Hematopoietic multipotent progenitor cell treated with erythropoietin and hydrocortisone succinate and interleukin-3 and kit ligand, for 17 days (in vitro differentiated cells): Measurements from ENCODE around the gene SCN5A.

ENCODE experiments used
- DNase-seq: peaks from one replicate; pipeline ENCODE4 v3.0.0-alpha.2; 2015; ENCODE audit warnings: low spot score

SCN5A gene

DNA sequence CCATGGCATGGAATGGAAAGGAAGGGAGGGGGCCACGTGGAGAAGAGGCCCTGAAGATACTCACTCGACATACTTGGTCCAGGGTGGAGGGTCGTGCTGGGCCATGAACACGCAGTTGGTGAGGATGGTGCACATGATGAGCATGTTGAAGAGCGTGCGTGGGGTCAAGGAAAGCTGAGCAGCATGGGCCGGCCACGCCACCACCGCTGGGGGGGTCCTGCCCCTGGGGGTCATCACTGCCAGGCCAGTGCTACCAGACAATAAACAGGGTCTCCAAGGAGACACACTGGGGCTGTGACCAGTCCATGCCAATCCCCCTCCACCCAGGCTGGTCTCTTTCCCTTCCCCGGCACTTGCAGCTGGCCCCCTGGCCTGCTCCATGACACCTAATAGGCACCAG is 27.2 kb downstream of the SCN5A start:
- DNase-seq: no peak

DNA sequence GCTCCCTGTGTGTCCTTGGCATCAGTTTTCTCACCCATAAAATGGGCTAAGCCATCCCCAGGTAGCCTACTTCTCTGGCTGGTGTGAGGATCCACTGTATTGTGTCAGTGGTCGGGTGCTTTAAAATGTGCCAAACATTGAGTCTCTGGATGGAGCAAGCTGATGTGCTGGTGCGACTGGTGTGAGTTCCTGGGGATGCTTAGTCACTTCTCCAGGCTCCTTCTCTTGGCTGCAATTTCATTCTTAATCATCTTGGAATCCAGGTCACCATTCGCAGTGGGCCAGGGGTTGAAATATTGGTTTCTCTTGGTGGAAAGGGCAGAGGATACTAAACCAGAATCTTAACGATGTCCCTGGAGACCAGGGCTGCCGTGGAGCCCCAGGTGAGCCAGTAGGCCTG is 29.3 kb downstream of the SCN5A start:
- DNase-seq: no peak

DNA sequence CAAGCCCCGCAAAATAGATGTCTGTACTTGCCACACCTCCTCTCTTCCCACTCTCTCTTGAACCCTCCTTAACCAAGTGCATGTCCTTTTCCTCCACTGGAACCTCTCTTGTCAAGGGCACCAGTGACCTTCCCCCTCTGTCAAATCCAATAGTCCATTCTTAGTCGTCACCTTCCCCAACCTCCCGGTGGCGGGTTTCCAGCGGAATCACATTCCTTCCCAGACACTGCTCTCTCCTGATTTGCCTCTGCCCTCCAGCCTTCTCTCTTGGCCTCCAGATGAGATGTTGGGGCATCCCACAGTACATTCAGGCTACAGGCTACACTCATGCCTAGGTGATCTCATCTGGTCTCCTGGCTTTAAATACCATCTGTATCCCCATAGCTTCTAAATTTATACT is 31.1 kb downstream of the SCN5A start:
- no peak for DNase-seq

DNA sequence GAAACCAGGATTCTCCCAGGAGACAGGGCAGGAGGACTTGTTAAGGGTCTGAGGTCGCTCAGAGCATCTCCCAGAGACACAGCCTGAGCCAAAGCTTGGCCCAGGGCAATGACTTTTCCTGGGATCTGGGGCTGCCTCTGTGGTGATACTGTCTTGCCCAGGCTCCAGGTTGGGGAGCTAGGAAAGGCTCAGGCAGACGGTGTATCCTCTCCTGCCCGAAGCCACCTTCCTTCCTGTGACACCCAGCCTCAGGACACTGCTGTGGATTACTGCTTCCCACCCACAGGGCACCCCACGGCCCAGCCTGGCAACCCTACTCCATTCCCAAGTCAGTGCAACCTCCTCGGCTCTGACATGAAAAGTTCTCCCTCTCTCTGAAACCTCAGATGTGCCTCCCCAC is 31.9 kb downstream of the SCN5A start:
- no peak for DNase-seq

DNA sequence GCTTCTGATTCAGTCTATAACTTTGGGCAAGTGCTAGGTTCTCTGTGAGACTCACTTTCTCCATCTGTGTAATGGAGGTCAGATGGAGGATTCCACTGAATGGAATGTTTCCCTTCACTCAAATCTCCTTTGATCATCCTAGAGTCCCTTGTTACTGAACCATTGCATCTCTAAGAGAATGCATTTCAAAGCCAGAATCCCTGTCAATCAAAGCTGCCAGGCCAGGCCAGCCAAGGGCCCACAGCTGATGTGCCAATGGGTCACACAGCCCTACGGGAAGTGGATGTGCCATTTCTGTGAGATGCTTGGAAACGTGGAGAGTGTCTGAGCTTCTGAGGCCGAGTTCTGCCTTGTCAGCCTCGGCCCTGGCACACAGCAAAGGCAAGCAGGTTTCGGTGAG is 32.4 kb downstream of the SCN5A start:
- DNase-seq: no peak

DNA sequence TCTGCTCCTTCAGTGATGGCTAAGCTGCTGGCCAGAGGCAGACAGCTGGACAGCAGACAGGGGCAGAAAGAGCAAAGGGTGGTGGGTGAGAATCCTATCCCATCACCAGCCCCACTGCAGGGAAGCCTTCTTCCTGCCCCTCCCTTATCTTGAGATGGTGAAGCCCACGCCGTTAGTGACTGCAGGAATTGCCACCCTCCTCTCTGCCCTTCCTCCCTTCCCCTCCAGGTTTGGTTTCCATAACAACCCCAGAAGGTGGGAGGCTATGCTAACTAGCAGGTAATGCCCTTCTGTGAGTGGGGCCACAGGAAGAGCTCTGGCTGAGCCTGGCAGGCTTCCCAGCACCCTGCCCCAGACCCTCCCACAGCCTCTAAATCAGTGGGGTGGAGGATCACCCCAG is 32.8 kb downstream of the SCN5A start:
- no peak for DNase-seq

DNA sequence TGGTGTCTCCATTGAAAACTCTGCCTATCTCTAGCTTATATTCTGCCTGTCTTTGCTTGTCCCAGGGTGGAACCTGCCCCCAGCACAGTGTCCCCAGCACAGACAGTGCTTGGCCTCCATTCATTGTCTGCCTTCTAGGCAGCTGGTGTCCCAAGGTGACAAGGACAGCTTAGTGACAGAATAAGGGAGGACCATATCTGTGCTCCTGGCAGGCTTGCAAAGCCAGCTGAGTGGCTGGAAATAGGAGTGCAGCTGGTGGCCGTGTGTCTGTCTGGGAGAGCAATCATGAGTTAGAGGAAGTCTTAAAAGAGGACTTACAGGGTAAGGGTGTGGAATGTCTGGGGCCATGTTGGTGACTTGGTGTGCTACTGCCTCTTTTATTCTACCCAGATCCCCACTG is 33.4 kb downstream of the SCN5A start:
- DNase-seq: no peak

DNA sequence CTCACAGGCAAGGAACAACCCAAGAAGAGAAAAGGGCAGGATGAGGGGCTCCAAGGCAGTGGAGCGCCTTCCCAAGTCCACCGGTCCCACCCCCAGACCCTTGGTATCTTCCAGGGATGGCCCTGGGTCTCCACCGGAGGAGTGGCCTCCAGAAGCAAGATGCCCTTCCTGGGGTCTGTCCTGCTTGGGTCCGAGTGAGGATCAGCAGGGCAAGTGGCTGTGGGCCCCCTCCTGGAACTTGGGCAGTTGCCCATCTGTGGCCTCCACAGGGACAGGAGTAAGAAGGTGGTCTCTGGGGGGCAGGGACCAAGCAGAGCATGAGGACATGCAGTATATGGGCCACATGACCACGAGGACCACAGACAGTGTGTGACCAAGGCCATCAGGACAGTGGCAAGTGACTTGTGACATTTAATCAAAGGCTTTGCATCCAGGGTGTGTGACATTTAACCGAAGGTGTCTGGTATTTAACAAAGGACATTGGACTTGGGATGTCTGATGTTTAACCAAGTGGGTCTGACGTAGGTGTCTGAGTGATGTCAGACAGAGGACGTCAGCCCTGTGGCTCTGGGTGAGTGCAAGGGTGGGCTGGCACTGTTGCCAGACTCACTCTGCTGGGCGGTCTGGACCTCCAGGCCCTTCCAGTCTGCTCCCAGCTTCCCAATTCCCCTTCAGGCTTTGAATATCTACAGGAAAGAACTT is 34.7 kb downstream of the SCN5A start:
- DNase-seq: no peak

DNA sequence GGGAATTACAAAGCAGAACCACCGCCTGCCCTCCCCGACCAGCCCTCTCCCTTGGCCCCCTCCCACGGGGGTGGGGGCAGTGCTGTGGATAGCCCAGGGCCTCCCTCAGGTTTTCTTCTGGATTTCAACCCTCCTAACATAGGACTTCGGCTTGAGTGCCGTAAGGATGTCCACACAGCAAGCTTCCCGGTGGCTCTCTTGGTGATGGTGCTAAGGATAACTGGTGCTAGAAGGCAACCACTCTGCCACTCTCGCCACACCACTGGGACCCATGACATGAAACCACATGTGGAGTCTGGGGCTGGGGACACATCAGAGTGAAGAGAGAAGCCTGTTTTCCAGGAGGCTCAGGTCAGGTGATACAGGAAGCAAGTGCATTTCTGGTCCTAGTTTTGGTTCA is 35.4 kb downstream of the SCN5A start:
- no peak for DNase-seq

DNA sequence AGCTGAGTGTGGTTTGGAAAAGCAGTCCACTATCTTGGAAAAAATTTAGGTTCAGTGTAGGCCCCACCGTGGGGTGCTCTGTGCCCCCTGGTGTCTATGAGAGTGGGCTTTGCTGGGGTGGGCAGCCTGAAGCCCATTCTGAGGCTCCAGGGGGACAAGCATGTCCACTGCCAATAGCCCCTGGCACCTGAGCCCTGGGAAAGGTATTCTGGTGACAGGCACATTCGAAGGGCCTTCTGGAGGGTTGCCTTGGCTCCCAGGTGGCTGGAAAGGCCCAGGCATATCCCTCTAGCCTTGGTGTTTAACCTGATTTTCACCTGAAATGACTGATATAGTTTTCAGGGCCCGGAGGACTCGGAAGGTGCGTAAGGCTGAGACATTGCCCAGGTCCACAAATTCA is 36.1 kb downstream of the SCN5A start:
- no peak for DNase-seq

DNA sequence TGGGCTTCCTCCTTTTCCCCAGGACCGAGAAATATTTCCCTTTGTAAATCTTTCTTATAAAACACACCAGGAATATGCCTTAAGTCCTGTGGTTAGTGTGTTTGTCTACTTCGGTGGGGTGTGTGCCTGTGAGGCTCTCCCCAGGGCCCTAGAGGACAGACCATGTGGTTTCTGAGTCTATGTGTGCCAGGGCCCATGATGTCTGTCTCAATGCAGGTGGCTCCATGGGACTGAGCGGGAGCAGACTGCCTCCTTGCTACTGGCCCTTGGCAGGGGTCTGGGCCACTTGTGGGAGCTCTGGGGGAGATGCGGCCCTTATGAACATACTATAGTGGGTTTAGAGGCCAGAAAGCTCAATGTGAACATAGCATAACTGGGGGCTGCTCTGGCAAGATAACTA is 37.6 kb downstream of the SCN5A start:
- DNase-seq: no peak

DNA sequence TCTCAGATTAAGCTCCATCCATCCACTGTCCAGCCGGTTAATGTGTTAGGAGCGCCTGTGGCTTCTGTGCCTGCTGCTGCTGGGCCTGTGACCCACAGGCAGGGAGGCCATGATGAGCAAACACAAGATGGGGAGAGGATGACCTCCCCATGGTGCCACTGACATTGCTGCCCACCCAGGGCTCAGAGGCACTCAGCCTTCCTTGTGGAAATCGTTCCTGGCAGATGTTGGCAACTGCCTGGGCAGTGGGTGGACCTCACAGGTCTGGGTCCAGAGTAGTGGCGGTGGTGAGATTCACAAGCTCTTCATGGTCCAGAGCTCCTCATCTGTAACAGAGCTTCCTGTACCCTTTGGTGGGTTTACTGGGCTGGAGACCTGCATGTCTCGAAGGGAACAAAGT is 38.6 kb downstream of the SCN5A start:
- no peak for DNase-seq

DNA sequence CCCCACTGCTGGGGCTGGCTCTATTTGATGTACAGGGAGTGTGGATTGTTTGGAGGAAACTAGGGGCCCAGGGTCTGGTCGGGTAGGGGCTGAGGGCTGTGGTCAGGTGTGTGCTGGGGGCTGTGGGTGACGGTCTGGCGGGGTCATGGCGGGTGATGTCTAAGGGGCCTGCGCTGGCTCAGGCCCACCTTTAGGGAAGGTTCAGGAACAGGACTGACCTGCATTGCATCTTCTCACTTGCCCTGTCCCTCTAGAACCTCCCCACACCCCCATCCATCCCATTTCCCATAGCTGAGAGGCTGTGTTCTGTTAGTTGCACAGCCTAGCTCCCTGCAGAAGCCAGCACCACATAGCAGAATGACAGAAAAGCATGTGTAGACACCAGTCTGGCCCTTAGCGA is 39.1 kb downstream of the SCN5A start:
- DNase-seq: no peak

DNA sequence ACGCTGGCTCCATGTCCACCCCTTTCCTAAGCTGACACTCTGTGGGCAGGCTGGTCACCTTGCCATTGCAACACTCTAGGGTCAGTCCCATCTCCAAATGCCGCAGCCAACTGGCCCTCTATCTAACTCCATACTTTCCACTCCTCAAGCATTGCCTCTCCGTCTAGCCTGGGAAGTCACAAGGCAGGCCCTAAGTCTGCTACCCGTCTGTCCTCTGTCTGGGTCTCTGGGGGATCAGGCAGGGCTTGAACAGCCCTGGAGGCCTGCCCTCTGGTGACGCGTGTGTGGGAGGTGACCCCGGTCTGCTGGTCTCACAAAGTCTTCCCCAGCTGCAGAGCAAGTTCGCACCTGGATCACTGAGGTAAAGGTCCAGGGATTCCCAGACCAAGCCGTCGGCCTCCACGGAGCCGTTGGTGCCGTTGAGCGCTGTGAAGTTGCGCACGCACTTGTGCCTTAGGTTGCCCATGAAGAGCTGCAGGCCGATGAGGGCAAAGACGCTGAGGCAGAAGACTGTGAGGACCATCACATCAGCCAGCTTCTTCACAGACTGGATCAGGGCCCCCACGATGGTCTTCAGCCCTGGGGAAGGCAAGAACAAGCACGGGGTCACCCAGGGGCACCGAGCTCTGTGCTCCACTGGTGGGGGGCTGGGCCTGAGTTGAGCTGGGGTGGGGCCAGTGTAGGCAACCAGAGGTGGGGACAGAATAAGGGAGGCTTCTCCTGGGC is 39.9 kb downstream of the SCN5A start:
- DNase-seq: no peak

DNA sequence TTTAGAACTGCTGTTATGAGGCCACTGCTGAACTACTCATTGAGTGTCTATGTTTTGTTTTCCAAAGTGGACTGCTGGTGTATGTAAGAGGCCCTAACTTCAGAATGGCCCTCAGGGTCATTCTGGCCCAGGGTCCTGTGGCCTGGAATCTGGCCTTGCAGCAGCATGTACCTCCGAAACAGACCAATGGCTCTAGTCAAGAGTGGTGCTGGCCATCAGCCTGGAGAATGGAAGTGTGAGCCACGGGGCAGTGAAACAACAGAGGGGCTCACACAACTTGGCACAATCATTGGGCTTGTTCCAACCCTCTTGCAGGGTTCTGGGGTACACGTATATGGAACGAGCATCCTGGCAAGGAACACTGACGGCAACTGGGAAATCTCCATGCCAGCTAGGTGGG is 40.5 kb downstream of the SCN5A start:
- no peak for DNase-seq

DNA sequence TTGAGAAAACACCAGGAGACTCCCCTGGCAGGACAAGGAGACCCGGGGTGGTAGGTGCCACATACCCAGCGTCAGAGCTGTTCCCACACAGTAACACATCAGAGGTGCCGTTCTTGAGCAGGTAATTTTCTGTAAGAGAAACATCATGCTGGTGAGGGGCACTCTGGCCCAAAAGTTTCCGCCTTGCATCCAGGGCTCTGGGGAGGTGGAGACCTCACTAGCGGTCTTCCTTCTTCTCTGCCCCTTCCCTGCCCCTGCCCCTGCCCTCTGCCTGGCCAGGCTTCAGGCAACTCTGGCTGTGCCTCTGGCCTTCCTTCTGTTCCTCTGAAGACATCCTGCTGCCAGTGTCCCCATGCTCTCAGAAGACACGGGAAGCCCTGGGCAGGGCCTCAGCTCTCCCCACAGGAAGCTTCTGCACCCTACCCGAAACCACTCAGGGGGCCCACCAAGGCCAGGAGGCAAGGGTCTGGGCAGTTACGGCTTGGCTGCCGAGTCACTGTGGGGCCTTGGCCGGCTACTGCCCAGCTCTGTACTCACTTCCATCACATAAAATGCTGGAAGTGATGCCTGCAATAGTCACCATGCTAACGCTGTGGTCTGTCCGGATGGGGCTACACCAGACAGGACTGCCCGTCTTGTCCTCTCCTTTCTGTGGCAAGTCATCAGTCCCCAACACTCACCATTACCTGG is 41.3 kb downstream of the SCN5A start:
- no peak for DNase-seq

DNA sequence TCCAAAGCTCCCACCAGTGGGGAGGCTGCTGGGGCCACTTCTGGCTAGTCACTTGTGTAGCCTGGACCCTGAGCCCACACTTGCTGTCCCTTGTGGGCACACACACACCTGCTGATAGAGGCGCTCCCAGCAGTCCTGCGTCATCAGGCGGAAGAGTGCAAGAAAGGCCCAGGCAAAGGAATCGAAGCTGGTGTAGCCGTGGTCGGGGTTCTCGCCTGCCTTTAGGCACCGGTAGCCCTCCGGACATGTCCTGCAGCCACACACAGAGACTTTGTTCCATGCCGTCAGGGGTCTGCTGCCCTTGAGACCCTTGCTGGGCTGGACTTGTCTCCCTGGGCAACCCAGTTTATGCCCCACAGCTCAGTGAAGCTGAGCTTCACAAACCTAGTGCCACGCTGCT is 42.9 kb downstream of the SCN5A start:
- DNase-seq: no peak

DNA sequence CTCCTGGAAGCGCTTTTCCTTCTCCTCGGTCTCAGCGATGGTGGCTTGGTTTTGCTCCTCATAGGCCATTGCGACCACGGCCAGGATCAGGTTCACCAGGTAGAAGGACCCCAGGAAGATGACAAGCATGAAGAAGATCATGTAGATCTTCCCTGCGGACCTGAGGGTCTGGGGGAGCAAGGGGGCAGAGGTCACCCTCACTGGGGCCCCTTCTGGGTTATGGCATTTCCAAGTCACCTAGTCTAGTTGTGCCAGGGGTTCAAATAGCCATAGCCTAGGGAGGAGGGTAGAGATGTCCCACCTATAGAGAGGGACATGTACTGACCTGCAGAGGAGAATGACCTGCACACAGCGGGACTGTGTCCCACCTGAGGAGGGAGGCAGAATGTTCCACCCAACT is 43.5 kb downstream of the SCN5A start:
- no peak for DNase-seq

DNA sequence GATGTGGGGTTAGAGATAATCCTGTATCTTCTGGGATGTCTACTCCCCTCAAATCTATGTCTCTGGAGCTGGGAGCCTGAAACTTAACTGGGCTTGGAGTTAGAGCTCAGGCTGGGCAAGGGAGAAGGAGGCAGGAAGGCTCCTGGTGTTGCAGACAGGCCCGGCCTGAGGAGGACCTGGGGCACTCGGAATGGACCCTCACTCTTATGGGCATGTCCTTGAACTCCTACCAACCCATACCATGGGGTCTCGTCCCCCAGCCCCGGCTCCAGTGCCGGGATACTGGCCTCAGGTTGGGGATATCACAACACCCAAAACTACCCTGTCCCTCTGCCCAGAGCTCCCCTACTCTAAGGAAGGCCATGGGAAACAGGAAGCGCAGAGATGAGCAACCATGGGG is 45.2 kb downstream of the SCN5A start:
- DNase-seq: no peak

DNA sequence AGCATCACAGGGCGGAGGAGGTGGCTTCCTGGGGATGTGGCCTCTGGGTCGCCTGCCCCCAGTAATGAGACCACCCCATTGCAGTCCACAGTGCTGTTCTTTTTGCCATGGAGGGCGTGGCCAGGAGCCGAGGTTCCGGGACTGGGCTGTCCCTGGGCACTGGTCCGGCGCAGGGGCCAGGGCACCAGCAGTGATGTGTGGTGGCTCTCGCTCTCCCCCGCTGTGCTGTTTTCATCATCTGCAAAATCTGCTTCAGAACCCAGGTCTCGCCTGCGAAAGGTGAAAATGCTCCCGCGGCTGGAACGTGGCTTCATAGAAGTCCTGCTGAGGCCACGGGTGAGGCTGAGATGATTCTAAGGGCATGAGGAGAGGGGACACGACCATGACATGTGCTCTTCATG is 45.8 kb downstream of the SCN5A start:
- no peak for DNase-seq

DNA sequence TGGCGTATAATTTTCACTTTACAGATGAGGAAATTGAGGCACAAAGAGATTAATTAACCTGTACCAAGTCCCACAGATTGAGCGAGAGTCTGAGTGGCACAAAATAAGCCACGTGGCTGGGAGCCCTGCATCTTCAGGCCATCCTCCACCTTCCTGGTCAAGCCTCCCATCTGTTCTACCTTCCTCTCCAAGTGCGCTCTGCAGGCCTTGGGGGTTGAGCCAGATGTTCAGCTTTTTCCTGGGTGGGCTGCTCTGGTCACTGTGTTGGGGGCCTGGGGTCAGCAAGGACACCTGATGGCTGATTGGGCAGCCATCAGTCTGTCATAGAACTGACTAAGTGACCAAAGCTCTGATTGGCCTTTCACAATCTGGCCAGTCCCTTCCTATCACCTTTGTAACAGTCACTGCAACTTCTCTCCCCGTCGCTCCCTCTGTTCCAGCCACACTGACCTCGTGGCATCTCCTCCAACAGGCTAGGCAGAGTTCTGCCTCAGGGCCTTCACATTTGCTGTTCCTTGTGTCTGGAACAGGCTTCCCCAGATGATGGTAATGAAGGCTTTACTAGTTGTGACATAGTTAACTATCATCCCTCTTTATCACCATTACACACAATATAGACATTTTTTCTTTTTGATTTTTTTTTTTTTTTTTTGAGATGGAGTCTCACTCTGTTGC is 46.8 kb downstream of the SCN5A start:
- DNase-seq: no peak

DNA sequence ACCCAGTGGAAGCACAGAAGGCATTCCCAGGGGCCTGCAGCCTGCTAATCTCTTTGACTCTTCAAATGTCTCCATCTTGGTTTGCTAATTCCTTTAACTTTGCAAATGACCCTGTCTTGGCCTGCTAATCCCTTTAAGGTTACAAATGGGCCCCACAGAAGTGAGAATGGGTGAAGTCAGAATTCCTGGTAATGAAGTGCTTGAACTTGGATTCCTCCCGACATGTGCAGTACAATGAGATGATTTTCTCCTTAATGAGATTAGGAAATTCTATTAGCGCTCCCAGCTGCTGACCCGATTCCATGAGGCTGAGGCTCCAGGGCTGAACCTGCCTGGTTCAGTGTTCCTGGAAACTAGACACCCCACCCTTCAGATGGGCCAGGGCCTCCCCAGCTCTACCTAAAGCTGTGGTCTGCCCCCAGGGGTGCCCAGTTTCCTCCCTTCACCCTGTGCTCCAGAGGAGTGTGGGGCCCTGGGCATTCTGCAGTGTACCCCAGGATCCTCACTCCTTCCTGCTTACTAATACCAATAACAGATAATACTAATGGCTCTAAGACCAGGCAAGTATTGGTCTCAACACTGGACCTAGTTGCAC is 47.4 kb downstream of the SCN5A start:
- no peak for DNase-seq

DNA sequence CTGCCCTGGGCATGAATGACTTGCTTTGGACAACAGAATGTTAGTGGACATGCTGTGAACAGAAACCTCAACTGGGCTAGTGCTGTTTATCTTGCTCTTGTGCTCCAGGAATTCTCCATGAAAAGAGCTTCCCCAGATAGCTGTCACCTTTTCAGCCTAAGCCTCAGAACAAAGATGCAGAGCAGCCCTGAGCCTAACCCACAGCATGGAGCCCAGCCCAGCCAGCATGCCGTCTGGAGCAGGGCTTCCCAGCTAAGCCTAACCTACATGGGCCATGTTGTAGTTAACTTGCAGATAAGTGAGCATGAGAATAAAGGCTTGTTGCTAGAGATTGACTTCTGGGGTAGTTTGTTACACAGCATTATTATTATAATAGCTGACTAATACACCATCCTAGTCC is 48.9 kb downstream of the SCN5A start:
- no peak for DNase-seq
